HepG2 (cell line): ENCODE measurements around the gene KLHL18. TPM values are rescaled to one million over a fixed set of nuclear protein-coding genes. Genes with fewer than 3 reads are reported as not detected.

Experiments
- EEA1 ChIP-seq: sonication (generic); formaldehyde crosslinking; IDR thresholded peaks from 2 replicates; pipeline ENCODE4 v1.5.1; 2020; ENCODE audit warnings: mild to moderate bottlenecking, missing genetic modification reagents, borderline replicate concordance
- ELF3 ChIP-seq: IDR thresholded peaks from 2 replicates; pipeline ENCODE4 v1.6.1; 2016; ENCODE audit warnings: missing genetic modification reagents, missing compliant biosample characterization
- FOXA3 ChIP-seq: IDR thresholded peaks from 2 replicates; pipeline ENCODE4 v1.6.1; 2016; ENCODE audit warnings: missing genetic modification reagents, missing compliant biosample characterization
- NFE2L2 ChIP-seq: fragments of 150-350 bp; IDR thresholded peaks from 2 replicates; pipeline ENCODE4 v1.6.1; 2014; ENCODE audit warnings: low read length
- NKX3-1 ChIP-seq: sonication (generic); formaldehyde crosslinking; IDR thresholded peaks from 2 replicates; pipeline ENCODE4 v1.5.0; 2020; ENCODE audit warnings: missing genetic modification reagents
- RBM22 ChIP-seq: fragments of 200-400 bp; formaldehyde crosslinking; optimal IDR thresholded peaks from 2 replicates; pipeline ENCODE3; 2017; ENCODE audit warnings: mild to moderate bottlenecking, low read length, moderate library complexity
- RCOR2 ChIP-seq: IDR thresholded peaks from 2 replicates; pipeline ENCODE4 v1.6.1; 2016; ENCODE audit warnings: missing biosample characterization, missing genetic modification reagents
- RXRA ChIP-seq: sonication (generic); formaldehyde crosslinking; IDR thresholded peaks from 2 replicates; pipeline ENCODE4 v1.5.1; 2020; ENCODE audit warnings: missing genetic modification reagents
- RXRB ChIP-seq: IDR thresholded peaks from 2 replicates; pipeline ENCODE4 v1.6.1; 2016; ENCODE audit warnings: borderline replicate concordance, missing genetic modification reagents, missing compliant biosample characterization
- ZBTB20 ChIP-seq: sonication (generic); formaldehyde crosslinking; IDR thresholded peaks from 2 replicates; pipeline ENCODE4 v1.8.1; 2023; ENCODE audit warnings: missing genetic modification reagents, low read depth, mild to moderate bottlenecking, borderline replicate concordance
- ZNF407 ChIP-seq: sonication (generic); formaldehyde crosslinking; IDR thresholded peaks from one replicate; pipeline ENCODE4 v1.5.1; 2020; ENCODE audit warnings: mild to moderate bottlenecking, missing genetic modification reagents; ENCODE audit errors: not compliant biosample characterization
- ZNF414 ChIP-seq: sonication (generic); formaldehyde crosslinking; IDR thresholded peaks from 2 replicates; pipeline ENCODE4 v1.5.0; 2020; ENCODE audit warnings: missing genetic modification reagents
- ZNF652 ChIP-seq: IDR thresholded peaks from 2 replicates; pipeline ENCODE4 v1.6.1; 2016; ENCODE audit warnings: low read depth, borderline replicate concordance
- ZNF839 ChIP-seq: sonication (generic); formaldehyde crosslinking; IDR thresholded peaks from 2 replicates; pipeline ENCODE4 v1.4.0; 2020; ENCODE audit warnings: missing genetic modification reagents, mild to moderate bottlenecking, borderline replicate concordance
- polyA plus RNA-seq, 8 experiments: library from polyadenylated mRNA; depleted of rRNA in 3 of 8; stranded (reverse) in 7 of 8; unstranded in 1 of 8; fragments of >200 nt; fragmentation: Illumina TruSeq in 4 of 8; extraction: Trizol in 4 of 8; gene quantifications; 2 replicates each; pipeline versions ENCODE4 v1.2.1 to v1.2.3, GENCODE V29; 2011 to 2016; ENCODE audit warnings: low read depth in 4 of 8, missing spikeins in 1 of 8, mixed read lengths in 1 of 8; ENCODE audit not compliant: insufficient read depth in 1 of 8
- total RNA-seq, 5 experiments: library from RNA; depleted of rRNA; stranded (reverse); fragments of >200 nt; fragmentation: Illumina TruSeq; extraction: Trizol; gene quantifications; 2 replicates each; pipeline ENCODE4 v1.2.3, GENCODE V29; 2016; ENCODE audit warnings: low read depth in 1 of 5
- TF ChIP-seq, protein P1 (sequence below): fragments of 450-650 bp; IDR thresholded peaks from 2 replicates; pipeline ENCODE4 v1.6.1; 2016
- TF ChIP-seq, protein P2 (sequence below): sonication (generic); formaldehyde crosslinking; IDR thresholded peaks from 2 replicates; pipeline ENCODE4 v1.4.0; 2020; ENCODE audit warnings: missing genetic modification reagents, low read depth, mild to moderate bottlenecking, borderline replicate concordance
- TF ChIP-seq, protein P3 (sequence below): sonication (generic); formaldehyde crosslinking; IDR thresholded peaks from 2 replicates; pipeline ENCODE4 v1.4.0; 2020; ENCODE audit warnings: missing genetic modification reagents

KLHL18 gene
- total and polyA plus RNA-seq, 2 of the 13 experiments (the other 11 are each of a cell fraction or from before 2014, with no cell fraction given): 17.5 to 18.8 TPM

DNA sequence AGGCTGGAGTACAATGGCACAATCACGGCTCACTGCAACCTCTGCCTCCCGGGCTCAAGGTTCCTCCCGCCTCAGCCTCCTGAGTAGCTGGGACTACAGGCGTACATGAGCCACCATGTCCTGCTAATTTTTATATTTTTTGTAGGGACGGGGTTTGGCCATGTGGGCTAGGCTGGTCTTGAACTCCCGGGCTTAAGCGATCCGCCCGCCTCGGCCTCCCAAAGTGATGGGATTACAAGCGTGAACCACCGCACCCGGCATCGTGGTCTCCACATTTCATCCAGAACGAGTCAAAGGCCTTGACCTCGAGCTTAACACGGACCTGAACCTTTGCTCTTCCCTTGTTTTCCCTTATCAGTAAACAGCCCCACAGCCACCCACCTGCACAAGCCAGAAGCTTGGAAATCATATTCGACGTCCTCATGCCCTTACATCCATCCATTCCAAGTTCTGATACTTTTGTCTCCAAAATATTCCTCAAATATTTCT lies 96.7 kb downstream of the KLHL18 start (continued):
- TF ChIP-seq ZNF407 (CRISPR knock-in tag) (no peak), NKX3-1 (CRISPR knock-in tag) (peak; percentile 46; the same call in 1 of the 2 replicates), ELF3 (CRISPR knock-in tag) (peak; percentile 78), ZBTB20 (CRISPR knock-in tag) (0 out of 2 replicates have a peak, but pooled peaks have one; percentile 48), RCOR2 (CRISPR knock-in tag) (peak; percentile 84), ZNF652 (CRISPR knock-in tag) (no peak), ZNF839 (no peak), EEA1 (CRISPR knock-in tag) (peak; percentile 59; the same call in 1 of the 2 replicates), FOXA3 (CRISPR knock-in tag) (peak; percentile 91), RXRA (CRISPR knock-in tag) (peak; percentile 88), RBM22 (no peak), NFE2L2 (no peak), ZNF414 (CRISPR knock-in tag) (peak; percentile 82; the same call in 1 of the 2 replicates), RXRB (CRISPR knock-in tag) (peak; percentile 93)
- TF ChIP-seq, protein P1, sequence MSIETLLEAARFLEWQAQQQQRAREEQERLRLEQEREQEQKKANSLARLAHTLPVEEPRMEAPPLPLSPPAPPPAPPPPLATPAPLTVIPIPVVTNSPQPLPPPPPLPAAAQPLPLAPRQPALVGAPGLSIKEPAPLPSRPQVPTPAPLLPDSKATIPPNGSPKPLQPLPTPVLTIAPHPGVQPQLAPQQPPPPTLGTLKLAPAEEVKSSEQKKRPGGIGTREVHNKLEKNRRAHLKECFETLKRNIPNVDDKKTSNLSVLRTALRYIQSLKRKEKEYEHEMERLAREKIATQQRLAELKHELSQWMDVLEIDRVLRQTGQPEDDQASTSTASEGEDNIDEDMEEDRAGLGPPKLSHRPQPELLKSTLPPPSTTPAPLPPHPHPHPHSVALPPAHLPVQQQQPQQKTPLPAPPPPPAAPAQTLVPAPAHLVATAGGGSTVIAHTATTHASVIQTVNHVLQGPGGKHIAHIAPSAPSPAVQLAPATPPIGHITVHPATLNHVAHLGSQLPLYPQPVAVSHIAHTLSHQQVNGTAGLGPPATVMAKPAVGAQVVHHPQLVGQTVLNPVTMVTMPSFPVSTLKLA: no peak
- TF ChIP-seq, protein P2, sequence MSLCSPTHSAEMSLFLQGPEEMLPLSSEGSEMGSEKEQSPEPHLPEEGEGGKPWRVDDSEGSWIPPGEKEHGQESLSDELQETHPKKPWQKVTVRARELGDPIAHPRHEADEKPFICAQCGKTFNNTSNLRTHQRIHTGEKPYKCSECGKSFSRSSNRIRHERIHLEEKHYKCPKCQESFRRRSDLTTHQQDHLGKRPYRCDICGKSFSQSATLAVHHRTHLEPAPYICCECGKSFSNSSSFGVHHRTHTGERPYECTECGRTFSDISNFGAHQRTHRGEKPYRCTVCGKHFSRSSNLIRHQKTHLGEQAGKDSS (CRISPR knock-in tag): peak; percentile 56; the same call in 1 of the 2 replicates
- TF ChIP-seq, protein P3, sequence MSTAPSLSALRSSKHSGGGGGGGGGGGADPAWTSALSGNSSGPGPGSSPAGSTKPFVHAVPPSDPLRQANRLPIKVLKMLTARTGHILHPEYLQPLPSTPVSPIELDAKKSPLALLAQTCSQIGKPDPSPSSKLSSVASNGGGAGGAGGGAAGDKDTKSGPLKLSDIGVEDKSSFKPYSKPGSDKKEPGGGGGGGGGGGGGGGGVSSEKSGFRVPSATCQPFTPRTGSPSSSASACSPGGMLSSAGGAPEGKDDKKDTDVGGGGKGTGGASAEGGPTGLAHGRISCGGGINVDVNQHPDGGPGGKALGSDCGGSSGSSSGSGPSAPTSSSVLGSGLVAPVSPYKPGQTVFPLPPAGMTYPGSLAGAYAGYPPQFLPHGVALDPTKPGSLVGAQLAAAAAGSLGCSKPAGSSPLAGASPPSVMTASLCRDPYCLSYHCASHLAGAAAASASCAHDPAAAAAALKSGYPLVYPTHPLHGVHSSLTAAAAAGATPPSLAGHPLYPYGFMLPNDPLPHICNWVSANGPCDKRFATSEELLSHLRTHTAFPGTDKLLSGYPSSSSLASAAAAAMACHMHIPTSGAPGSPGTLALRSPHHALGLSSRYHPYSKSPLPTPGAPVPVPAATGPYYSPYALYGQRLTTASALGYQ (CRISPR knock-in tag): peak; percentile 73
